Esophagus muscularis mucosa (tissue), 4 donors: Measurements from ENCODE around the gene ZRANB3. TPM values are rescaled to one million over a fixed set of nuclear protein-coding genes. Genes with fewer than 3 reads are reported as not detected.

Source experiments
- DNase-seq: peaks from one replicate; pipeline ENCODE4 v3.0.0-alpha.2; 2017; ENCODE audit errors: extremely low spot score
- H3K27ac ChIP-seq, 4 donors: fragments of 200-600 bp; sonication (generic); replicated peaks in 1 of 4; 1 replicate in 3 of 4; 2 replicates in 1 of 4; pipeline ENCODE4 v1.5.1; 2016 to 2019; ENCODE audit warnings: mild to moderate bottlenecking in 1 of 4
- H3K27me3 ChIP-seq, 4 donors: fragments of 200-600 bp; sonication (generic); one replicate each; pipeline versions ENCODE4 v1.5.1 to v1.6.0; 2016 to 2019
- H3K36me3 ChIP-seq, 4 donors: fragments of 200-600 bp; sonication (generic); one replicate each; pipeline ENCODE4 v1.5.1; 2016 to 2019
- H3K4me1 ChIP-seq, 4 donors: fragments of 200-600 bp; sonication (generic); one replicate each; pipeline ENCODE4 v1.5.1; 2016 to 2019
- H3K4me3 ChIP-seq, 4 donors: fragments of 200-600 bp; sonication (generic); 1 replicate in 2 of 4; 2 replicates in 2 of 4; pipeline ENCODE4 v1.5.1; 2016 to 2019; ENCODE audit warnings: mild to moderate bottlenecking in 4 of 4, moderate library complexity in 1 of 4
- H3K9me3 ChIP-seq, 4 donors: fragments of 200-600 bp; sonication (generic); 1 replicate in 3 of 4; 2 replicates in 1 of 4; pipeline ENCODE4 v1.5.1; 2016 to 2019
- CTCF ChIP-seq, 3 experiments: fragments of 200-600 bp in 2 of 3; fragments of 450-650 bp in 1 of 3; sonication (generic) in 2 of 3; IDR thresholded peaks; one replicate each; pipeline ENCODE4 v1.5.1; 2017 to 2019; ENCODE audit warnings: antibody characterized with exemption in 3 of 3, mild to moderate bottlenecking in 2 of 3, moderate library complexity in 1 of 3
- EP300 ChIP-seq: sonication (generic); formaldehyde crosslinking; IDR thresholded peaks from one replicate; pipeline ENCODE4 v1.6.1; 2017; ENCODE audit warnings: antibody characterized with exemption
- POLR2A ChIP-seq: fragments of 450-650 bp; IDR thresholded peaks from one replicate; pipeline ENCODE4 v1.6.1; 2017; ENCODE audit warnings: antibody characterized with exemption, moderate library complexity, mild to moderate bottlenecking, low read depth
- POLR2AphosphoS5 ChIP-seq, 2 donors: sonication (generic); formaldehyde crosslinking; IDR thresholded peaks; one replicate each; pipeline ENCODE4 v1.6.1; 2017; ENCODE audit warnings: antibody characterized with exemption in 2 of 2
- WGBS: methylation state at CpG from one replicate; pipeline ENCODE4 v1.1.5; 2018; 5-methylcytosine and 5-hydroxymethylcytosine counted together
- intact Hi-C: fragments of 100-400 bp; cut with DNase I; formaldehyde crosslinking; loops from one replicate; pipeline ENCODE4 v1.15.1; 2023
- total RNA-seq, 4 donors: library from RNA; depleted of rRNA; stranded (reverse); fragments of >200 nt; gene quantifications; one replicate each; pipeline versions ENCODE4 v1.1.0 to v1.2.1, GENCODE V29; 2016

The ZRANB3 gene
- total RNA-seq, 4 donors from 2014 or later, result 1.8 to 4.6 (median 2.9) TPM

- H3K4me1 ChIP-seq, result peaks cover 0 to 15% (median 9%) of the 10 kb centered on the region in 4 donors
- intact Hi-C loops, result no loop called here
- TF ChIP-seq CTCF (IDR thresholded peaks at IDR 0.05), result no peak
- H3K27me3 ChIP-seq, result no peaks in the 10 kb centered on the region
- DNase-seq, result no peak
- no peak overlapping the region for H3K27ac ChIP-seq
- H3K9me3 ChIP-seq, result no peaks in the 10 kb centered on the region
- WGBS, result 66% methylated on average over 8 of the region's 8 CpGs
- no peak overlapping the region for H3K4me3 ChIP-seq
- peaks cover 0 to 17% (median 8%) of the 10 kb centered on the region in 4 donors for H3K36me3 ChIP-seq
These were observed 348.8 kb downstream of the ZRANB3 start for GRCh38 chr2:135182190-135182589.

GRCh38 chr2:135179689-135180088 is 351.3 kb downstream of the ZRANB3 start:
- Histone ChIP-seq H3K4me1 (peaks cover 0 to 15% (median 9%) of the 10 kb centered on the region in 4 donors), H3K9me3 (no peaks in the 10 kb centered on the region), H3K27me3 (no peaks in the 10 kb centered on the region), H3K4me3 (no peak overlapping the region), H3K36me3 (peaks cover 0 to 31% (median 22%) of the 10 kb centered on the region in 4 donors), H3K27ac (no peak overlapping the region)
- WGBS, result 100% methylated on average over 1 of the region's 1 CpG
- TF ChIP-seq POLR2A (no peak), POLR2AphosphoS5 (IDR thresholded peaks at IDR 0.05) (no peak), EP300 (no peak), CTCF (IDR thresholded peaks at IDR 0.05) (no peak)
- intact Hi-C loops, result no loop called here
- no peak for DNase-seq

- Histone ChIP-seq H3K9me3 (no peaks in the 10 kb centered on the region), H3K27ac (no peak overlapping the region), H3K36me3 (peaks cover 9 to 74% (median 48%) of the 10 kb centered on the region in 4 donors), H3K4me3 (no peak overlapping the region), H3K27me3 (no peaks in the 10 kb centered on the region), H3K4me1 (no peaks in the 10 kb centered on the region)
- DNase-seq, result no peak
- TF ChIP-seq POLR2AphosphoS5 (IDR thresholded peaks at IDR 0.05) (no peak), CTCF (IDR thresholded peaks at IDR 0.05) (no peak), EP300 (no peak), POLR2A (no peak)
- intact Hi-C loops, result no loop called here
- 100% methylated on average over 3 of the region's 3 CpGs for WGBS
These were observed 355.8 kb downstream of the ZRANB3 start for GRCh38 chr2:135175177-135175576.

- intact Hi-C loops, result no loop called here
- no peaks in the 10 kb centered on the region for H3K9me3 ChIP-seq
- 97% methylated on average over 6 of the region's 6 CpGs for WGBS
- no peaks in the 10 kb centered on the region for H3K4me1 ChIP-seq
- H3K27me3 ChIP-seq, result no peaks in the 10 kb centered on the region
- TF ChIP-seq EP300 (no peak), POLR2A (no peak), CTCF (IDR thresholded peaks at IDR 0.05) (no peak), POLR2AphosphoS5 (IDR thresholded peaks at IDR 0.05) (no peak)
- H3K36me3 ChIP-seq, result peaks cover 11 to 74% (median 50%) of the 10 kb centered on the region in 4 donors
- no peak for DNase-seq
- no peak overlapping the region for H3K27ac ChIP-seq
- no peak overlapping the region for H3K4me3 ChIP-seq
These were observed 356.3 kb downstream of the ZRANB3 start for GRCh38 chr2:135174810-135175093.

GRCh38 chr2:135174049-135174809 is 356.8 kb downstream of the ZRANB3 start:
- intact Hi-C loops, result no loop called here
- Histone ChIP-seq H3K4me3 (no peak overlapping the region), H3K9me3 (no peaks in the 10 kb centered on the region), H3K27me3 (no peaks in the 10 kb centered on the region), H3K4me1 (no peaks in the 10 kb centered on the region), H3K36me3 (peaks cover 16 to 80% (median 55%) of the 10 kb centered on the region in 4 donors), H3K27ac (no peak overlapping the region)
- TF ChIP-seq POLR2A, result no peak
- no peak for TF ChIP-seq POLR2AphosphoS5 (IDR thresholded peaks at IDR 0.05)
- TF ChIP-seq CTCF (IDR thresholded peaks at IDR 0.05), result no peak
- no peak for TF ChIP-seq EP300
- WGBS, result 84% methylated on average over 9 of the region's 9 CpGs
- no peak for DNase-seq
